H9 (cell line): Measurements from ENCODE around the gene ARHGAP8. TPM values are rescaled to one million over a fixed set of nuclear protein-coding genes. Genes with fewer than 3 reads are reported as not detected.
A peak's percentile ranks its signal among the peaks of the same experiment; 100 is the strongest.

Experiments used
- DNase-seq: peaks from one replicate; pipeline ENCODE4 v3.0.0-alpha.2; 2017
- H2AFZ ChIP-seq: one replicate; pipeline ENCODE4 v1.6.1; 2013; ENCODE audit warnings: mild to moderate bottlenecking, low read length, control low read depth, moderate library complexity
- H2AK5ac ChIP-seq: 2 replicates; pipeline ENCODE4 v1.6.1; 2013; ENCODE audit warnings: low read length, control low read depth, mixed read lengths; ENCODE audit not compliant: insufficient read length
- H2BK120ac ChIP-seq: one replicate; pipeline ENCODE4 v1.6.1; 2013; ENCODE audit warnings: low read depth, mild to moderate bottlenecking, low read length, control low read depth, inconsistent platforms; ENCODE audit not compliant: poor library complexity, severe bottlenecking
- H2BK12ac ChIP-seq: 2 replicates; pipeline ENCODE4 v1.6.1; 2013; ENCODE audit warnings: low read length, control low read depth, mixed read lengths, low read depth; ENCODE audit not compliant: insufficient read length
- H2BK15ac ChIP-seq: 2 replicates; pipeline ENCODE4 v1.6.1; 2013; ENCODE audit warnings: low read depth, low read length, control low read depth
- H2BK20ac ChIP-seq: one replicate; pipeline ENCODE4 v1.6.1; 2013; ENCODE audit warnings: low read depth, mild to moderate bottlenecking, low read length, control low read depth, inconsistent platforms; ENCODE audit not compliant: poor library complexity, severe bottlenecking
- H2BK5ac ChIP-seq: 2 replicates; pipeline ENCODE4 v1.6.1; 2013; ENCODE audit warnings: low read length, control low read depth, mixed read lengths; ENCODE audit not compliant: insufficient read length
- H3K14ac ChIP-seq: 2 replicates; pipeline ENCODE4 v1.6.1; 2013; ENCODE audit warnings: low read length, control low read depth; ENCODE audit not compliant: insufficient read depth
- H3K18ac ChIP-seq: 2 replicates; pipeline ENCODE4 v1.6.1; 2013; ENCODE audit warnings: low read depth, mild to moderate bottlenecking, mixed read lengths, low read length, control low read depth; ENCODE audit not compliant: insufficient read length
- H3K23ac ChIP-seq: 2 replicates; pipeline ENCODE4 v1.6.1; 2013; ENCODE audit warnings: low read length, control low read depth, mixed read lengths, low read depth; ENCODE audit not compliant: insufficient read length
- H3K23me2 ChIP-seq: 2 replicates; pipeline ENCODE4 v1.6.1; 2013; ENCODE audit warnings: low read depth, mild to moderate bottlenecking, mixed read lengths, low read length, control low read depth; ENCODE audit not compliant: insufficient read length, poor library complexity, severe bottlenecking
- H3K27ac ChIP-seq: 2 replicates; pipeline ENCODE4 v1.5.1; 2013; ENCODE audit warnings: low read length, control low read depth, mixed read lengths, low read depth; ENCODE audit not compliant: insufficient read length
- H3K27me3 ChIP-seq: 2 replicates; pipeline ENCODE4 v1.6.1; 2013; ENCODE audit warnings: low read length, control low read depth, inconsistent platforms; ENCODE audit not compliant: insufficient read depth
- H3K4ac ChIP-seq: 2 replicates; pipeline ENCODE4 v1.6.1; 2013; ENCODE audit warnings: low read depth, mild to moderate bottlenecking, control low read depth, inconsistent platforms, low read length, moderate library complexity
- H3K4me1 ChIP-seq: 2 replicates; pipeline ENCODE4 v1.6.1; 2013; ENCODE audit warnings: low read length, control low read depth, inconsistent platforms; ENCODE audit not compliant: insufficient read depth
- H3K4me2 ChIP-seq: 2 replicates; pipeline ENCODE4 v1.6.1; 2013; ENCODE audit warnings: low read length, control low read depth, mixed read lengths; ENCODE audit not compliant: insufficient read length, insufficient read depth
- H3K56ac ChIP-seq: 2 replicates; pipeline ENCODE4 v1.6.1; 2013; ENCODE audit warnings: low read depth, mild to moderate bottlenecking, mixed read lengths, low read length, control low read depth; ENCODE audit not compliant: insufficient read length
- H3K79me1 ChIP-seq: 2 replicates; pipeline ENCODE4 v1.6.1; 2013; ENCODE audit warnings: low read depth, mild to moderate bottlenecking, moderate library complexity, low read length, control low read depth, inconsistent platforms; ENCODE audit not compliant: insufficient read depth, poor library complexity, severe bottlenecking
- H3K79me2 ChIP-seq: 2 replicates; pipeline ENCODE4 v1.6.1; 2013; ENCODE audit warnings: low read length, control low read depth, inconsistent platforms; ENCODE audit not compliant: insufficient read depth
- H3K9ac ChIP-seq: 2 replicates; pipeline ENCODE4 v1.6.1; 2013; ENCODE audit warnings: low read length, control low read depth, mixed read lengths; ENCODE audit not compliant: insufficient read length; ENCODE audit errors: extremely low read depth
- H3K9me3 ChIP-seq: one replicate; pipeline ENCODE4 v1.6.1; 2013; ENCODE audit warnings: low read depth, low read length, inconsistent platforms; ENCODE audit not compliant: control insufficient read depth
- H3T11ph ChIP-seq: one replicate; pipeline ENCODE4 v1.6.1; 2013; ENCODE audit warnings: mild to moderate bottlenecking, low read length, control low read depth, inconsistent platforms
- H4K20me1 ChIP-seq: one replicate; pipeline ENCODE4 v1.6.1; 2013; ENCODE audit not compliant: control insufficient read depth, insufficient read length, insufficient read depth
- H4K5ac ChIP-seq: 2 replicates; pipeline ENCODE4 v1.6.1; 2013; ENCODE audit warnings: low read depth, mild to moderate bottlenecking, mixed read lengths, low read length, control low read depth; ENCODE audit not compliant: insufficient read length
- H4K8ac ChIP-seq: replicated peaks from 2 replicates; pipeline ENCODE4 v1.6.1; 2013; ENCODE audit warnings: low read length, control low read depth, mixed read lengths, low read depth; ENCODE audit not compliant: insufficient read length
- H4K91ac ChIP-seq: 2 replicates; pipeline ENCODE4 v1.6.1; 2013; ENCODE audit warnings: low read depth, mild to moderate bottlenecking, moderate library complexity, mixed read lengths, low read length, control low read depth; ENCODE audit not compliant: insufficient read length
- H3K27ac Mint-ChIP-seq, 3 experiments: 2 replicates in 2 of 3; 3 replicates in 1 of 3; pipeline ENCODE4 v1.8.0; 2020 to 2021; ENCODE audit warnings: mixed read lengths in 3 of 3, mild to moderate bottlenecking in 1 of 3, moderate library complexity in 1 of 3
- H3K27me3 Mint-ChIP-seq: 2 replicates; pipeline ENCODE4 v1.8.0; 2021; ENCODE audit warnings: low read depth, mild to moderate bottlenecking, moderate library complexity, mixed read lengths
- H3K36me3 Mint-ChIP-seq, 3 experiments: 2 replicates in 2 of 3; 3 replicates in 1 of 3; pipeline ENCODE4 v1.8.0; 2020 to 2021; ENCODE audit warnings: low read depth in 3 of 3, mixed read lengths in 3 of 3; ENCODE audit not compliant: insufficient read depth in 1 of 3
- H3K4me1 Mint-ChIP-seq, 2 experiments: 2 replicates each; pipeline ENCODE4 v1.8.0; 2020; ENCODE audit warnings: mixed read lengths in 2 of 2
- H3K4me3 Mint-ChIP-seq, 2 experiments: 2 replicates in 1 of 2; 3 replicates in 1 of 2; pipeline ENCODE4 v1.8.0; 2020 to 2021; ENCODE audit warnings: mild to moderate bottlenecking in 2 of 2, mixed read lengths in 2 of 2, moderate library complexity in 1 of 2
- H3K9me3 Mint-ChIP-seq, 2 experiments: 2 replicates in 1 of 2; 3 replicates in 1 of 2; pipeline ENCODE4 v1.8.0; 2020; ENCODE audit warnings: mild to moderate bottlenecking in 2 of 2, mixed read lengths in 2 of 2, moderate library complexity in 1 of 2
- WGBS: extraction: QIAGEN DNeasy Blood & Tissue Kit; methylation state at CpG from one replicate; pipeline ENCODE4 v1.1.7; 2013; ENCODE audit warnings: missing lambda C conversion rate, low lambda C conversion rate, mixed read lengths; ENCODE audit not compliant: insufficient read length; ENCODE audit errors: extremely low coverage; 5-methylcytosine and 5-hydroxymethylcytosine counted together
- total RNA-seq: library from RNA; stranded (reverse); gene quantifications from 2 replicates; pipeline ENCODE4 v1.2.1, GENCODE V29; 2021
- TF ChIP-seq, protein P1 (sequence below): fragments of 200-600 bp; sonication (generic); conservative IDR thresholded peaks from 3 replicates; pipeline ENCODE4 v1.8.0; 2021; ENCODE audit warnings: antibody characterized with exemption, mild to moderate bottlenecking

Gene ARHGAP8
- total RNA-seq, 1 experiment from 2014 or later, result 35.4 TPM

DNA sequence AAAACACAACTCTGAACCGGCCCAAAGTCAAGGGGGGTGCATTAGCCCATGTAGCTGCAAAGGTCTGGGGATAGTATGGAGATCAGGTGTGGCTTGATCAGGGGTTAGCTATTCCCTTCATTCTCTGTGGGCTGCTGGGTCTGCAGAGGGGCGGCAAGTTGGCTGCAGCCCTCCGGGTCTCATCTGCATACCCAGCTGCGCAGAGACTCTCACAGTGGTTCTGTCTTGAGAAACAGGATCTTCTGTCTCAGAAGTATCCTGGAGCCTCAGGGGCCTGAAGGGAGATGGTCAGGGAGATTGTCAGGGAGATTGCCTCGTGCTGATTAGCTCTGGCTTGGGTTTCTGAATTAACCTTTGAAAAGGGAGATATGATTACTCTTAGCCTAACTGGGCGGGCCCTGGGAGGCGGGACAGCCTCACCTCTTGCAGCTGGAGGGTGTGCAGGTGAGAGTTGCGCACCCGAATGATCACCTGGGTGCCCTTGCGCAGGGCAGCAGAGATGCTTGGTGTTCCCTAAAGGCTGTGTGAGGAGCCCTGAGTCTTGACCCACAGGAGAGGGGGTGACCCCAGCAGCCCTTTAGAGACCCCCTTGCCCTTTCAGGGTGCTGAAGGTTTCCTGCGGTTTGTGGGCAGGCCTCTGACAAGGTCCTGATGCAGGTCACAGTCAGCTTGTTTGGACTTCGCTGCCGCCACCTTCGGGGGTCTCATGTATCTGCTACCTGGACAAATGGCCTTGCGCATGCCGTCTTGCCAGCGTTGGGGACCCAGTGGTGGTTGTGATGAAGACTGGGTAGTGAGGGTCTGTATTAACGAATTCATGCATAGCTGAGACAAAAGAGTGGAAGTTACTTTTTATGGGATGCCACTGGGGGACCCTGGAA, 7.3 kb downstream of the ARHGAP8 start:
- Histone ChIP-seq H3K4me1 (peaks cover 9% of the 10 kb centered on the region; the same call in 1 of the 2 replicates), H4K20me1 (no peaks in the 10 kb centered on the region), H2BK20ac (no peak overlapping the region), H3K18ac (no peak overlapping the region), H4K5ac (no peak overlapping the region), H3K56ac (no peak overlapping the region), H3K9me3 (no peaks in the 10 kb centered on the region), H3K79me2 (peaks cover 5% of the 10 kb centered on the region; the same call in 1 of the 2 replicates), H2BK15ac (no peak overlapping the region), H3K14ac (no peak overlapping the region; the same call in 1 of the 2 replicates), H3K9ac (no peak overlapping the region), H3K4ac (no peak overlapping the region), H2BK5ac (no peak overlapping the region), H4K8ac (no peak overlapping the region), H3K23me2 (no peaks in the 10 kb centered on the region), H4K91ac (no peak overlapping the region), H3K79me1 (no peaks in the 10 kb centered on the region), H3T11ph (no peak overlapping the region), H3K23ac (no peak overlapping the region), H3K27me3 (no peaks in the 10 kb centered on the region), H2BK120ac (no peak overlapping the region), H2AFZ (no peak overlapping the region), H2BK12ac (no peak overlapping the region), H3K27ac (no peak overlapping the region), H3K4me2 (no peak overlapping the region), H2AK5ac (no peak overlapping the region)
- Mint-ChIP-seq H3K4me3 (no peak overlapping the region), H3K27ac (peak overlapping the region in 2 of 3 experiments; percentile 13 to 75; a peak in 2 of 7 replicates), H3K9me3 (peaks cover 3 to 10% of the 10 kb centered on the region in 2 experiments; a peak in 3 of 5 replicates), H3K36me3 (peaks cover 16 to 34% (median 20%) of the 10 kb centered on the region in 3 experiments), H3K27me3 (no peaks in the 10 kb centered on the region), H3K4me1 (peaks cover 27 to 48% of the 10 kb centered on the region in 2 experiments)
- no peak for DNase-seq
- TF ChIP-seq, protein P1, sequence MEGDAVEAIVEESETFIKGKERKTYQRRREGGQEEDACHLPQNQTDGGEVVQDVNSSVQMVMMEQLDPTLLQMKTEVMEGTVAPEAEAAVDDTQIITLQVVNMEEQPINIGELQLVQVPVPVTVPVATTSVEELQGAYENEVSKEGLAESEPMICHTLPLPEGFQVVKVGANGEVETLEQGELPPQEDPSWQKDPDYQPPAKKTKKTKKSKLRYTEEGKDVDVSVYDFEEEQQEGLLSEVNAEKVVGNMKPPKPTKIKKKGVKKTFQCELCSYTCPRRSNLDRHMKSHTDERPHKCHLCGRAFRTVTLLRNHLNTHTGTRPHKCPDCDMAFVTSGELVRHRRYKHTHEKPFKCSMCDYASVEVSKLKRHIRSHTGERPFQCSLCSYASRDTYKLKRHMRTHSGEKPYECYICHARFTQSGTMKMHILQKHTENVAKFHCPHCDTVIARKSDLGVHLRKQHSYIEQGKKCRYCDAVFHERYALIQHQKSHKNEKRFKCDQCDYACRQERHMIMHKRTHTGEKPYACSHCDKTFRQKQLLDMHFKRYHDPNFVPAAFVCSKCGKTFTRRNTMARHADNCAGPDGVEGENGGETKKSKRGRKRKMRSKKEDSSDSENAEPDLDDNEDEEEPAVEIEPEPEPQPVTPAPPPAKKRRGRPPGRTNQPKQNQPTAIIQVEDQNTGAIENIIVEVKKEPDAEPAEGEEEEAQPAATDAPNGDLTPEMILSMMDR, result no peak
- WGBS, result no CpG with 5 or more reads among the region's 18 CpGs
